Thyroid gland (tissue), 4 donors: ENCODE results near the gene ME3. TPM values are rescaled to one million over a fixed set of nuclear protein-coding genes. Genes with fewer than 3 reads are reported as not detected.

ENCODE experiments used
- DNase-seq, 2 donors: peaks; one replicate each; pipeline ENCODE4 v3.0.0-alpha.2; 2019
- H3K27ac ChIP-seq, 3 donors: fragments of 200-600 bp; sonication (generic); 1 replicate in 2 of 3; 2 replicates in 1 of 3; pipeline ENCODE4 v1.5.1; 2016 to 2019; ENCODE audit warnings: mild to moderate bottlenecking in 1 of 3, moderate library complexity in 1 of 3
- H3K27me3 ChIP-seq: fragments of 200-600 bp; sonication (generic); one replicate; pipeline ENCODE4 v1.5.1; 2019
- H3K36me3 ChIP-seq, 2 donors: fragments of 200-600 bp; sonication (generic); one replicate each; pipeline ENCODE4 v1.5.1; 2016 to 2019
- H3K4me1 ChIP-seq, 2 donors: fragments of 200-600 bp; sonication (generic); one replicate each; pipeline ENCODE4 v1.5.1; 2017 to 2019
- H3K4me3 ChIP-seq, 3 donors: fragments of 200-600 bp; sonication (generic); replicated peaks in 1 of 3; 1 replicate in 2 of 3; 2 replicates in 1 of 3; pipeline ENCODE4 v1.5.1; 2016; ENCODE audit warnings: mild to moderate bottlenecking in 1 of 3
- H3K9me3 ChIP-seq: fragments of 200-600 bp; sonication (generic); one replicate; pipeline ENCODE4 v1.5.1; 2017
- CTCF ChIP-seq, 6 experiments: fragments of 200-600 bp in 3 of 6; fragments of 450-650 bp in 3 of 6; sonication (generic) in 3 of 6; IDR thresholded peaks; one replicate each; pipeline ENCODE4 v1.5.1; 2016 to 2019; ENCODE audit warnings: antibody characterized with exemption in 6 of 6, mild to moderate bottlenecking in 2 of 6, inconsistent platforms in 1 of 6, moderate library complexity in 1 of 6
- POLR2A ChIP-seq, 2 donors: fragments of 450-650 bp; IDR thresholded peaks; one replicate each; pipeline ENCODE4 v1.6.1; 2017; ENCODE audit warnings: antibody characterized with exemption in 2 of 2, mild to moderate bottlenecking in 2 of 2, moderate library complexity in 1 of 2
- WGBS, 2 donors: methylation state at CpG; one replicate each; pipeline ENCODE4 v1.1.5; 2017; 5-methylcytosine and 5-hydroxymethylcytosine counted together
- intact Hi-C: fragments of 100-400 bp; cut with DNase I; formaldehyde crosslinking; loops from one replicate; pipeline ENCODE4 v1.15.1; 2023
- total RNA-seq, 4 donors: library from RNA; depleted of rRNA; stranded (reverse); fragments of >200 nt; gene quantifications; one replicate each; pipeline ENCODE4 v1.2.3, GENCODE V29; 2016

The ME3 gene
- total RNA-seq, 4 donors from 2014 or later, result 29.1 to 53.5 (median 37.1) TPM

DNA sequence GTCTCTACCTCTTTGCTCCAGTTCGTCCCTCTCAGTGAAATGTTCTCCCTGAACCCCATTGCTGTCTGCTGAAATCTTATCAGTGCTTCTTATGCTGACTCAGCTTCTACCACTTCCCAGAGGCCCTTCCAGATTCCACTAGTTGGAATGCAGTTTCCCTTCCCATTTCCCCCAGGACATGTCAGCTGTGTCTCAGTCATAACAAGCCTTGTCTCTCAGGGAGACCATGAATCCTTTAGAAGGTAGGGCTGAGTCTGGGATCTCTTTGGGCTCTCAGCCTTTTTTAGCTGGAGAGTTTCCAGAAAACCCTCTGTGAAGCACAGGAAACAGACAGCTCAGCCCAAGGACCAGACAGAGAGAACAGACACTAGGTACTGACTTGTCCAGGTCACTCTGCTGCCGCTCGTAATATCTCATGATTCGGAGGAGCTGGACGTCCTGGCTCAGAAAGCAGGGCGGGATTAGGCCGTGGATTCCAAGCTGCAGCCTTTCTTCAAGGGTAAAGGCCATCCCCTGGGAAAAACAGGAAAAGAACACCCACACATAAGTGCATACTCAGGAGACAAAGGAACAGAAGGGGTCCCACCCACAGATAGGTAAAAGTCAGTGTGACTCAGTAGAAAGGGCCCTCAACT, 113.0 kb downstream of the ME3 start:
- no peaks in the 10 kb centered on the region for H3K27me3 ChIP-seq
- TF ChIP-seq POLR2A (IDR thresholded peaks at IDR 0.05) (no peak), CTCF (IDR thresholded peaks at IDR 0.05) (no peak)
- H3K36me3 ChIP-seq, result no peaks in the 10 kb centered on the region
- no peaks in the 10 kb centered on the region for H3K9me3 ChIP-seq
- intact Hi-C loops, result no loop called here
- H3K4me1 ChIP-seq, result peaks cover 21% of the 10 kb centered on the region in 2 donors
- WGBS, 2 donors, result 69 to 71% methylated on average over 7 of the region's 7 CpGs
- DNase-seq, result no peak
- H3K4me3 ChIP-seq, result no peak overlapping the region
- H3K27ac ChIP-seq, result peak overlapping the region; percentile 40 to 63 (median 56)

GRCh38 chr11:86558841-86559240, 113.6 kb downstream of the ME3 start:
- Histone ChIP-seq H3K9me3 (no peaks in the 10 kb centered on the region), H3K27me3 (no peaks in the 10 kb centered on the region), H3K4me3 (no peak overlapping the region), H3K4me1 (peaks cover 21 to 22% of the 10 kb centered on the region in 2 donors), H3K36me3 (no peaks in the 10 kb centered on the region), H3K27ac (peak overlapping the region; percentile 40 to 63 (median 56))
- intact Hi-C loops, result no loop called here
- WGBS, 2 donors, result 100% methylated on average over 2 of the region's 2 CpGs
- no peak for DNase-seq
- no peak for TF ChIP-seq CTCF (IDR thresholded peaks at IDR 0.05)
- TF ChIP-seq POLR2A (IDR thresholded peaks at IDR 0.05), result no peak

DNA sequence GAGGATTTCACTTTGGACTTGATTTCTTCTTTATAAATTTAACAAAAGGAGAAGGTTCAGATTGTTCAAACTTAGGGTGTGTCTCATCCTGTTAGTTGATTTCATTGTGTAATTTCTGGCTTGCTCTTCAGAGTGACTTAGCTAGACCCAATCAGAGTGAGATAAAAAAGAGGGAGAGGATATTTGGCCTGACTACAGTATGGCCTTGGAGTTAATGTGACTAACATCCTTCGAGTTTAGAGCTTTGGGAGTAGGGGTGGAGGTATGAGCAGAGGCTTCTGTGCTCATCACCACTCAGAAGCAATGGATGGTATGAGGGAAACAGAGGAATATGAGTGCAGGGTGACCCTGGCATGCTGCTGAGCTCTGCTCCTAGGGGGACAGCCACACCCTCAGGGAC, 114.2 kb downstream of the ME3 start:
- TF ChIP-seq CTCF (IDR thresholded peaks at IDR 0.05) (no peak), POLR2A (IDR thresholded peaks at IDR 0.05) (no peak)
- no peaks in the 10 kb centered on the region for H3K9me3 ChIP-seq
- no peak overlapping the region for H3K4me3 ChIP-seq
- peak overlapping the region; percentile 40 to 63 (median 56) for H3K27ac ChIP-seq
- no peak for DNase-seq
- H3K36me3 ChIP-seq, result no peaks in the 10 kb centered on the region
- no peaks in the 10 kb centered on the region for H3K27me3 ChIP-seq
- peaks cover 26 to 28% of the 10 kb centered on the region in 2 donors for H3K4me1 ChIP-seq
- intact Hi-C loops, result no loop called here
- WGBS, 2 donors, result 60 to 73% methylated on average over 1 of the region's 1 CpG

DNA sequence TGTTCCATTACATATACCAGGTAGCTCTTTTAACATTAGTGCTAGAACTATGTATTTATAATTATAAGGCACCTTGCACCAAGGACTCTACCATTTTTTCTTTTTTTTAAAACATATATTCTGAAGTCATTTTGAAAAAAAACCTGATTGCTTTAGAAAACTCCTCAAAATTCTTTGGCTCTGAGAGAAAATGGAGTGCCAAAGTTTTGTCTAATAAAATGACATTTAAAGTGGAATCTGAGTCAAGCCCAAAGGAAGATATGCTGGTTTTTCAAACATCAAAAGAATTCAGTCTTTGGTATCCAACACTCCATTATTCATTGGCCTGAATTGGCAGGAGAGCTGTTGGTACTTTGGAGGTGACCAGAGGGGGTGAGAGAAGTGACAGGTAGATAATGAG, 116.5 kb downstream of the ME3 start:
- no peak for DNase-seq
- TF ChIP-seq CTCF (IDR thresholded peaks at IDR 0.05), result no peak
- TF ChIP-seq POLR2A (IDR thresholded peaks at IDR 0.05), result no peak
- Histone ChIP-seq H3K27ac (no peak overlapping the region), H3K9me3 (no peaks in the 10 kb centered on the region), H3K36me3 (no peaks in the 10 kb centered on the region), H3K27me3 (no peaks in the 10 kb centered on the region), H3K4me1 (peaks cover 36 to 44% of the 10 kb centered on the region in 2 donors), H3K4me3 (no peak overlapping the region)
- intact Hi-C loops, result no loop called here

- WGBS, 2 donors, result 85 to 91% methylated on average over 5 of the region's 5 CpGs
- Histone ChIP-seq H3K4me3 (no peak overlapping the region), H3K4me1 (peaks cover 36 to 45% of the 10 kb centered on the region in 2 donors), H3K27me3 (no peaks in the 10 kb centered on the region), H3K9me3 (no peaks in the 10 kb centered on the region), H3K36me3 (no peaks in the 10 kb centered on the region), H3K27ac (no peak overlapping the region)
- DNase-seq, result no peak
- intact Hi-C loops, result no loop called here
- TF ChIP-seq CTCF (IDR thresholded peaks at IDR 0.05) (no peak), POLR2A (IDR thresholded peaks at IDR 0.05) (no peak)
Measured at GRCh38 chr11:86555401-86555800, 117.0 kb downstream of the ME3 start.
